Caco-2 (cell line): ENCODE data around the gene LDLRAD2. TPM values are rescaled to one million over a fixed set of nuclear protein-coding genes. Genes with fewer than 3 reads are reported as not detected.

Source experiments
- BruUV-seq: library from RNA; stranded (reverse); fragments of 400-500 nt; replicated peaks from 2 replicates; lab custom pipeline; 2021; lab: Mats Ljungman, UMichigan
- CTCF ChIA-PET: fragments of 300-600 bp; sonication (Branson Sonifier 250); formaldehyde crosslinking; loops from one replicate; lab custom pipeline; 2022; ENCODE audit warnings: antibody characterized with exemption; lab: Charles Lee
- POLR2A ChIA-PET: fragments of 300-600 bp; sonication (Branson Sonifier 250); formaldehyde crosslinking; loops from one replicate; lab custom pipeline; 2022; ENCODE audit warnings: antibody characterized with exemption; lab: Charles Lee
- DNase-seq, 2 experiments: peaks; one replicate each; pipeline versions ENCODE4 v3.0.0 to v3.0.0-alpha.2; 2020 to 2022
- H3K27me3 ChIP-seq: replicated peaks from 2 replicates; pipeline ENCODE4 v1.6.0; 2011; ENCODE audit warnings: low read length; ENCODE audit not compliant: control insufficient read depth, insufficient read depth
- H3K36me3 ChIP-seq: 2 replicates; pipeline ENCODE4 v1.5.1; 2011; ENCODE audit warnings: low read length; ENCODE audit not compliant: control insufficient read depth, insufficient read depth
- H3K4me1 ChIP-seq: fragments of 250-450 bp; sonication (Bioruptor Pico); 2 replicates; pipeline ENCODE4 v1.5.1; 2020; ENCODE audit warnings: mild to moderate bottlenecking
- H3K4me3 ChIP-seq: 2 replicates; pipeline ENCODE4 v1.5.1; 2011; ENCODE audit warnings: low read depth, mild to moderate bottlenecking, control low read depth, low read length
- H3K9me3 ChIP-seq: fragments of 250-450 bp; sonication (Bioruptor Pico); 2 replicates; pipeline ENCODE4 v1.5.1; 2020; ENCODE audit warnings: mild to moderate bottlenecking, moderate library complexity
- H3K27ac Mint-ChIP-seq: one replicate; pipeline ENCODE4 v1.8.0; 2022; ENCODE audit warnings: mixed read lengths; ENCODE audit not compliant: unreplicated experiment
- H3K27me3 Mint-ChIP-seq: one replicate; pipeline ENCODE4 v1.8.0; 2022; ENCODE audit warnings: mixed read lengths; ENCODE audit not compliant: insufficient read depth, unreplicated experiment
- H3K36me3 Mint-ChIP-seq: one replicate; pipeline ENCODE4 v1.8.0; 2022; ENCODE audit warnings: mild to moderate bottlenecking, mixed read lengths; ENCODE audit not compliant: insufficient read depth, unreplicated experiment
- H3K4me1 Mint-ChIP-seq: one replicate; pipeline ENCODE4 v1.8.0; 2022; ENCODE audit warnings: low read depth, mixed read lengths; ENCODE audit not compliant: unreplicated experiment
- H3K4me3 Mint-ChIP-seq: one replicate; pipeline ENCODE4 v1.8.0; 2022; ENCODE audit warnings: mild to moderate bottlenecking, moderate library complexity, mixed read lengths; ENCODE audit not compliant: unreplicated experiment
- H3K9me3 Mint-ChIP-seq: one replicate; pipeline ENCODE4 v1.8.0; 2022; ENCODE audit warnings: mixed read lengths; ENCODE audit not compliant: unreplicated experiment
- CTCF ChIP-seq, 2 experiments: fragments of 200-600 bp in 1 of 2; IDR thresholded peaks; 1 replicate in 1 of 2; 2 replicates in 1 of 2; pipeline versions ENCODE4 v1.5.1 to v1.8.0; 2011 to 2022; ENCODE audit warnings: antibody characterized with exemption in 1 of 2, control low read depth in 1 of 2, inconsistent platforms in 1 of 2, low read depth in 1 of 2, low read length in 1 of 2, mild to moderate bottlenecking in 1 of 2, moderate library complexity in 1 of 2; ENCODE audit not compliant: insufficient read depth in 1 of 2, severe bottlenecking in 1 of 2, unreplicated experiment in 1 of 2
- intact Hi-C: fragments of 100-400 bp; cut with micrococcal nuclease; formaldehyde crosslinking; loops from one replicate; pipeline ENCODE4 v1.10.0; 2022; ENCODE audit not compliant: unreplicated experiment
- total RNA-seq: library from RNA; stranded (reverse); gene quantifications from 2 replicates; pipeline ENCODE4 v1.2.3, GENCODE V29; 2022

LDLRAD2 gene
- total RNA-seq, 1 experiment from 2014 or later, result not detected

DNA sequence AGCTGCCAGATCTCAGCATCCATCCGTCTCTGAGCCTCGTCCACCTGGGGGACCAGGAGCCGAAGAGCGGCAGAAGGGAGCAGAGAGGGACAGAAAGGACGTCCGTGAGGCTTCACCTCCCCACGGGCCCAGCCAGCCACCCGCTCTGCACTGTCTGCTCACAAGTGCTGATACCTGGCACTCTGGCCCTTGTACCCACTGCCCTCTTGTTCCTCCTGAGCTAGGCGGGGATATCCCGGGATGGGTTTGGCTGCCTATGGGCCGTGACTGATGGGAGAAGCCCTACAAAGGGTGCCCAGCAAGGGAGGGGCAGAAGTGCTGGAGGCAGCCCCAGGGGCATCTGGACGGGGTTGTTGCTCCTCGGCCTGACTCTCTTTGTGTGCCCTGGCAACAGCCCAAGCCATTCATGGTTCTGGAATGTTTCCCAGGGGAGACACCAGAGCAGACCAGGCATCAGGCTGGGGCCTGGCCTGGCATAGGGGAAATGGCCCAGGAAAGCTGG is 57.6 kb downstream of the LDLRAD2 start:
- H3K36me3 Mint-ChIP-seq, result peaks cover 70% of the 10 kb centered on the region
- H3K4me3 Mint-ChIP-seq, result no peak overlapping the region
- no peaks in the 10 kb centered on the region for H3K9me3 ChIP-seq
- H3K4me3 ChIP-seq, result no peak overlapping the region
- no peaks in the 10 kb centered on the region for H3K27me3 ChIP-seq
- no peaks in the 10 kb centered on the region for H3K27me3 Mint-ChIP-seq
- TF ChIP-seq CTCF (IDR thresholded peaks at IDR 0.05; ENCODE audit: insufficient read depth in 1 of 2, low read depth in 1 of 2, low read length in 1 of 2, severe bottlenecking in 1 of 2, unreplicated experiment in 1 of 2), result no peak
- intact Hi-C loops, result no loop called here
- no peaks in the 10 kb centered on the region for H3K4me1 ChIP-seq
- H3K27ac Mint-ChIP-seq, result no peak overlapping the region
- ChIA-PET POLR2A (no interaction called here), CTCF (no interaction called here)
- no peak for DNase-seq
- no peaks in the 10 kb centered on the region for H3K9me3 Mint-ChIP-seq
- H3K36me3 ChIP-seq, result peaks cover 4% of the 10 kb centered on the region
- peaks cover 6% of the 10 kb centered on the region for H3K4me1 Mint-ChIP-seq
- BruUV-seq, result no TSS peak

DNA sequence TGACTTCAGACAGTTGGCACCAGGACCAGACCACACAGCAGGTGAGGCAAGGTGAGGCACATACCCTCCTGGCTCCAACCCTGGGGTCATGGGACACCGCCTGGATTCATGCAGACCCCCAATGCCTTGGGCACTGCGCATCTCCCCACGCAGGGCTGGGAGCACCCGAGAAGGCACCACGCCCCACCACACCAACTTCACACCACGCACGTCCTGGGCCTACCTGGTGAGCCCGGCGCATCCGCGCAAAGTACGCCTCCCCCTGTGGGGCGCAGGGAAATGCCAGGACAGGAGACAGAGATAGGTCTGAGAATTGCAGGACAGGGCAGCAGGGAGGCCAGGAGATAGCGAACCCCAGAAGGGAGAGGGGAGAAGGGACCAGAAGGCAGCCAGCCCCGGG is 58.5 kb downstream of the LDLRAD2 start:
- Mint-ChIP-seq H3K4me3 (no peak overlapping the region), H3K4me1 (peaks cover 6% of the 10 kb centered on the region), H3K27me3 (no peaks in the 10 kb centered on the region), H3K9me3 (no peaks in the 10 kb centered on the region), H3K36me3 (peaks cover 68% of the 10 kb centered on the region), H3K27ac (no peak overlapping the region)
- ChIA-PET CTCF (no interaction called here), POLR2A (interaction anchor here (0.6 kb wide), 1 partner anchor 1074 kb away, joined by 4 read pairs; no protein-coding TSS in a partner anchor)
- Histone ChIP-seq H3K4me1 (no peaks in the 10 kb centered on the region), H3K36me3 (peaks cover 4% of the 10 kb centered on the region), H3K9me3 (no peaks in the 10 kb centered on the region), H3K27me3 (no peaks in the 10 kb centered on the region), H3K4me3 (no peak overlapping the region)
- no peak for TF ChIP-seq CTCF (IDR thresholded peaks at IDR 0.05; ENCODE audit: insufficient read depth in 1 of 2, low read depth in 1 of 2, low read length in 1 of 2, severe bottlenecking in 1 of 2, unreplicated experiment in 1 of 2)
- intact Hi-C loops, result no loop called here
- no TSS peak for BruUV-seq
- DNase-seq, result no peak

DNA sequence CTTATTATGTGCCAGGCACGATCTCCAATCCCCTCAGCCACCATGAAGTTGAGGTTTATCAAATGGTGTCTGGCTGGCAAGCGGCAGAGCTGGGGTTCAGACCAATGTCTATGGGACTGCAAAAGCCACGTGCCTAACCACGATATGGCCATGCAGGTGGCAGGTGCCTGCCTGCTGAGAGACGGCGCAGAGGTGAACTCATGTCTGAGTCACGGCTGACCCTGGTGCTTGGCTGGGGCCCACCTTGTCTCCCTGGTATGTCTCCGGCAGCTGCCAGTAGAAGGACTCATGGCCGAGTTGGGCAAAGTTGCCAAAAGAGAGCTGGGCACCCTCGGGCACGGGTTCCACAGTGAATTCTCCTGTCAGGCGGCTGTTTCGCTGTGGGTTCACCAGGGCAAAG is 59.9 kb downstream of the LDLRAD2 start:
- H3K4me1 ChIP-seq, result no peaks in the 10 kb centered on the region
- intact Hi-C loops, result no loop called here
- peaks cover 2% of the 10 kb centered on the region for H3K36me3 ChIP-seq
- no peak overlapping the region for H3K4me3 ChIP-seq
- CTCF ChIA-PET, result no interaction called here
- H3K9me3 ChIP-seq, result no peaks in the 10 kb centered on the region
- Mint-ChIP-seq H3K4me1 (peaks cover 6% of the 10 kb centered on the region), H3K9me3 (no peaks in the 10 kb centered on the region), H3K27me3 (no peaks in the 10 kb centered on the region), H3K4me3 (no peak overlapping the region), H3K36me3 (peaks cover 76% of the 10 kb centered on the region), H3K27ac (no peak overlapping the region)
- TF ChIP-seq CTCF (IDR thresholded peaks at IDR 0.05; ENCODE audit: insufficient read depth in 1 of 2, low read depth in 1 of 2, low read length in 1 of 2, severe bottlenecking in 1 of 2, unreplicated experiment in 1 of 2), result no peak
- BruUV-seq, result no TSS peak
- H3K27me3 ChIP-seq, result no peaks in the 10 kb centered on the region
- POLR2A ChIA-PET, result no interaction called here
- DNase-seq, result no peak
